Caco-2 (cell line): ENCODE data around the gene ATP6V1C2. TPM values are rescaled to one million over a fixed set of nuclear protein-coding genes. Genes with fewer than 3 reads are reported as not detected.

Source experiments
- BruUV-seq: library from RNA; stranded (reverse); fragments of 400-500 nt; replicated peaks from 2 replicates; lab custom pipeline; 2021; lab: Mats Ljungman, UMichigan
- CTCF ChIA-PET: fragments of 300-600 bp; sonication (Branson Sonifier 250); formaldehyde crosslinking; loops from one replicate; lab custom pipeline; 2022; ENCODE audit warnings: antibody characterized with exemption; lab: Charles Lee
- POLR2A ChIA-PET: fragments of 300-600 bp; sonication (Branson Sonifier 250); formaldehyde crosslinking; loops from one replicate; lab custom pipeline; 2022; ENCODE audit warnings: antibody characterized with exemption; lab: Charles Lee
- DNase-seq, 2 experiments: peaks; one replicate each; pipeline versions ENCODE4 v3.0.0 to v3.0.0-alpha.2; 2020 to 2022
- H3K27me3 ChIP-seq: replicated peaks from 2 replicates; pipeline ENCODE4 v1.6.0; 2011; ENCODE audit warnings: low read length; ENCODE audit not compliant: control insufficient read depth, insufficient read depth
- H3K36me3 ChIP-seq: 2 replicates; pipeline ENCODE4 v1.5.1; 2011; ENCODE audit warnings: low read length; ENCODE audit not compliant: control insufficient read depth, insufficient read depth
- H3K4me1 ChIP-seq: fragments of 250-450 bp; sonication (Bioruptor Pico); 2 replicates; pipeline ENCODE4 v1.5.1; 2020; ENCODE audit warnings: mild to moderate bottlenecking
- H3K4me3 ChIP-seq: 2 replicates; pipeline ENCODE4 v1.5.1; 2011; ENCODE audit warnings: low read depth, mild to moderate bottlenecking, control low read depth, low read length
- H3K9me3 ChIP-seq: fragments of 250-450 bp; sonication (Bioruptor Pico); 2 replicates; pipeline ENCODE4 v1.5.1; 2020; ENCODE audit warnings: mild to moderate bottlenecking, moderate library complexity
- H3K27ac Mint-ChIP-seq: one replicate; pipeline ENCODE4 v1.8.0; 2022; ENCODE audit warnings: mixed read lengths; ENCODE audit not compliant: unreplicated experiment
- H3K27me3 Mint-ChIP-seq: one replicate; pipeline ENCODE4 v1.8.0; 2022; ENCODE audit warnings: mixed read lengths; ENCODE audit not compliant: insufficient read depth, unreplicated experiment
- H3K36me3 Mint-ChIP-seq: one replicate; pipeline ENCODE4 v1.8.0; 2022; ENCODE audit warnings: mild to moderate bottlenecking, mixed read lengths; ENCODE audit not compliant: insufficient read depth, unreplicated experiment
- H3K4me1 Mint-ChIP-seq: one replicate; pipeline ENCODE4 v1.8.0; 2022; ENCODE audit warnings: low read depth, mixed read lengths; ENCODE audit not compliant: unreplicated experiment
- H3K4me3 Mint-ChIP-seq: one replicate; pipeline ENCODE4 v1.8.0; 2022; ENCODE audit warnings: mild to moderate bottlenecking, moderate library complexity, mixed read lengths; ENCODE audit not compliant: unreplicated experiment
- H3K9me3 Mint-ChIP-seq: one replicate; pipeline ENCODE4 v1.8.0; 2022; ENCODE audit warnings: mixed read lengths; ENCODE audit not compliant: unreplicated experiment
- CTCF ChIP-seq, 2 experiments: fragments of 200-600 bp in 1 of 2; IDR thresholded peaks; 1 replicate in 1 of 2; 2 replicates in 1 of 2; pipeline versions ENCODE4 v1.5.1 to v1.8.0; 2011 to 2022; ENCODE audit warnings: antibody characterized with exemption in 1 of 2, control low read depth in 1 of 2, inconsistent platforms in 1 of 2, low read depth in 1 of 2, low read length in 1 of 2, mild to moderate bottlenecking in 1 of 2, moderate library complexity in 1 of 2; ENCODE audit not compliant: insufficient read depth in 1 of 2, severe bottlenecking in 1 of 2, unreplicated experiment in 1 of 2
- intact Hi-C: fragments of 100-400 bp; cut with micrococcal nuclease; formaldehyde crosslinking; loops from one replicate; pipeline ENCODE4 v1.10.0; 2022; ENCODE audit not compliant: unreplicated experiment
- total RNA-seq: library from RNA; stranded (reverse); gene quantifications from 2 replicates; pipeline ENCODE4 v1.2.3, GENCODE V29; 2022

ATP6V1C2 gene
- total RNA-seq, 1 experiment from 2014 or later: 4.2 TPM

- no TSS peak for BruUV-seq
- Mint-ChIP-seq H3K9me3 (no peaks in the 10 kb centered on the region), H3K27ac (no peak overlapping the region), H3K27me3 (no peaks in the 10 kb centered on the region), H3K4me1 (peaks cover 11% of the 10 kb centered on the region), H3K4me3 (no peak overlapping the region), H3K36me3 (no peaks in the 10 kb centered on the region)
- H3K4me3 ChIP-seq: no peak overlapping the region
- no peak for TF ChIP-seq CTCF (IDR thresholded peaks at IDR 0.05; ENCODE audit: insufficient read depth in 1 of 2, low read depth in 1 of 2, low read length in 1 of 2, severe bottlenecking in 1 of 2, unreplicated experiment in 1 of 2)
- intact Hi-C loops: no loop called here
- H3K27me3 ChIP-seq: no peaks in the 10 kb centered on the region
- H3K4me1 ChIP-seq: peaks cover 29% of the 10 kb centered on the region
- H3K9me3 ChIP-seq: no peaks in the 10 kb centered on the region
- ChIA-PET CTCF (no interaction called here), POLR2A (no interaction called here)
- DNase-seq: peak in 1 of 2 experiments; percentile 42
- H3K36me3 ChIP-seq: no peaks in the 10 kb centered on the region
These were observed 37.8 kb downstream of the ATP6V1C2 start for GRCh38 chr2:10759151-10759714.

DNA sequence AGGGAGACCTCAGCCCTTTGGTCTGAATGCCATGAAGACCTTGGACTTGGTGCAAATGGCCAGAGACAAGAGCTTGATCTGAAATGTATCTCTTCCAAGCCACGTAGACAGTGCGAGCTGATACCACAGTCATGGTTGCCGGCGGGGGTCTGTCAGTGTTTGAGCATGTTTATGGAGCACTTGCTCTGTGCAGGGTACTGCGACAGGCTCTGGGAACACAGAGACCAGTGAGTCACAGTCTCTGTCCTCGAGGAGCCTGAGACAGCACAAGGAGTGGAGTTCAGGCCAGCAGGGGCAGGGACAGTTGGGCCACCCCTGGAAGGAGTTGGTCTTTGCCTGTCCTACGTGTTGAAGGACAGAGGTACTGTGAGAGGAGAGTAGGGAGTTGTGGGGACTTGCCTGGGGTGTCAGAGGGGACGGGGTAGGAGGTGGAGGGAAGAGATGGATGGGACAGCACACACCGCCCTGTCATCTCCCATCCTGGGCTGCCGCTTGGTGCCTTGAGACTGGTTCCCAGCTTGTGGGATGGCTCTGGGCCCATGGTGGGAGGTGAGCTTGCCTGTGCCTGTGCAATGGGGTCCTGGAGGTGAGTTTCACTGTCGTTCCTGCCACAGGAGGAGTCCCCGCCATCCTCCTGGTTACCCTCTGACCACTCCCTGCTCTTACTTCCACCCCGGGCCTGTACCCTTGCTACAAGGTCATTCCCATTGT lies 39.5 kb downstream of the ATP6V1C2 start:
- no peak overlapping the region for H3K4me3 ChIP-seq
- Mint-ChIP-seq H3K4me1 (peaks cover 21% of the 10 kb centered on the region), H3K4me3 (no peak overlapping the region), H3K9me3 (no peaks in the 10 kb centered on the region), H3K36me3 (no peaks in the 10 kb centered on the region), H3K27me3 (no peaks in the 10 kb centered on the region), H3K27ac (peak overlapping the region; percentile 11)
- no TSS peak for BruUV-seq
- H3K36me3 ChIP-seq: no peaks in the 10 kb centered on the region
- DNase-seq: no peak
- ChIA-PET POLR2A (no interaction called here), CTCF (no interaction called here)
- H3K27me3 ChIP-seq: no peaks in the 10 kb centered on the region
- peaks cover 46% of the 10 kb centered on the region for H3K4me1 ChIP-seq
- intact Hi-C loops: no loop called here
- no peak for TF ChIP-seq CTCF (IDR thresholded peaks at IDR 0.05; ENCODE audit: insufficient read depth in 1 of 2, low read depth in 1 of 2, low read length in 1 of 2, severe bottlenecking in 1 of 2, unreplicated experiment in 1 of 2)
- no peaks in the 10 kb centered on the region for H3K9me3 ChIP-seq

- no peaks in the 10 kb centered on the region for H3K9me3 ChIP-seq
- POLR2A ChIA-PET: no interaction called here
- no peak for DNase-seq
- BruUV-seq: no TSS peak
- TF ChIP-seq CTCF (IDR thresholded peaks at IDR 0.05; ENCODE audit: insufficient read depth in 1 of 2, low read depth in 1 of 2, low read length in 1 of 2, severe bottlenecking in 1 of 2, unreplicated experiment in 1 of 2): no peak
- Mint-ChIP-seq H3K4me1 (peaks cover 21% of the 10 kb centered on the region), H3K4me3 (no peak overlapping the region), H3K9me3 (no peaks in the 10 kb centered on the region), H3K27ac (no peak overlapping the region), H3K36me3 (no peaks in the 10 kb centered on the region), H3K27me3 (no peaks in the 10 kb centered on the region)
- H3K36me3 ChIP-seq: no peaks in the 10 kb centered on the region
- intact Hi-C loops: no loop called here
- H3K4me3 ChIP-seq: no peak overlapping the region
- peaks cover 47% of the 10 kb centered on the region for H3K4me1 ChIP-seq
- CTCF ChIA-PET: no interaction called here
- no peaks in the 10 kb centered on the region for H3K27me3 ChIP-seq
These were observed 40.2 kb downstream of the ATP6V1C2 start for GRCh38 chr2:10761591-10761990.
